Vagina (tissue), 2 donors: Measurements from ENCODE around the gene ROR2.

ENCODE experiments used
- POLR2A ChIP-seq, 2 donors: fragments of 450-650 bp; IDR thresholded peaks; one replicate each; pipeline ENCODE4 v1.6.1; 2017; ENCODE audit warnings: antibody characterized with exemption in 2 of 2, mild to moderate bottlenecking in 2 of 2, moderate library complexity in 2 of 2
- POLR2AphosphoS5 ChIP-seq, 2 donors: sonication (generic); formaldehyde crosslinking; IDR thresholded peaks; one replicate each; pipeline ENCODE4 v1.9.0; 2017; ENCODE audit warnings: antibody characterized with exemption in 2 of 2, mild to moderate bottlenecking in 2 of 2, low read depth in 1 of 2; ENCODE audit not compliant: insufficient read depth in 1 of 2
- TF ChIP-seq, protein P1 (sequence below), 3 experiments: fragments of 450-650 bp in 2 of 3; fragments of 200-600 bp in 1 of 3; sonication (generic) in 1 of 3; IDR thresholded peaks; one replicate each; pipeline ENCODE4 v1.5.1; 2017 to 2019; ENCODE audit warnings: antibody characterized with exemption in 3 of 3, mild to moderate bottlenecking in 2 of 3, moderate library complexity in 2 of 3

GRCh38 chr9:91894536-91894935 is 55.5 kb downstream of the ROR2 start:
- TF ChIP-seq, protein P1, sequence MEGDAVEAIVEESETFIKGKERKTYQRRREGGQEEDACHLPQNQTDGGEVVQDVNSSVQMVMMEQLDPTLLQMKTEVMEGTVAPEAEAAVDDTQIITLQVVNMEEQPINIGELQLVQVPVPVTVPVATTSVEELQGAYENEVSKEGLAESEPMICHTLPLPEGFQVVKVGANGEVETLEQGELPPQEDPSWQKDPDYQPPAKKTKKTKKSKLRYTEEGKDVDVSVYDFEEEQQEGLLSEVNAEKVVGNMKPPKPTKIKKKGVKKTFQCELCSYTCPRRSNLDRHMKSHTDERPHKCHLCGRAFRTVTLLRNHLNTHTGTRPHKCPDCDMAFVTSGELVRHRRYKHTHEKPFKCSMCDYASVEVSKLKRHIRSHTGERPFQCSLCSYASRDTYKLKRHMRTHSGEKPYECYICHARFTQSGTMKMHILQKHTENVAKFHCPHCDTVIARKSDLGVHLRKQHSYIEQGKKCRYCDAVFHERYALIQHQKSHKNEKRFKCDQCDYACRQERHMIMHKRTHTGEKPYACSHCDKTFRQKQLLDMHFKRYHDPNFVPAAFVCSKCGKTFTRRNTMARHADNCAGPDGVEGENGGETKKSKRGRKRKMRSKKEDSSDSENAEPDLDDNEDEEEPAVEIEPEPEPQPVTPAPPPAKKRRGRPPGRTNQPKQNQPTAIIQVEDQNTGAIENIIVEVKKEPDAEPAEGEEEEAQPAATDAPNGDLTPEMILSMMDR (IDR thresholded peaks at IDR 0.05) = no peak
- no peak for TF ChIP-seq POLR2A (IDR thresholded peaks at IDR 0.05)
- TF ChIP-seq POLR2AphosphoS5 (IDR thresholded peaks at IDR 0.05; ENCODE audit: insufficient read depth in 1 of 2, low read depth in 1 of 2) = no peak
